GM21528 (cell line): ENCODE measurements around the gene PTBP1.
"Not testable (repeated sequence)": the region's sequence is repeated elsewhere in the genome, so short reads cannot be mapped to it uniquely, and the experiment has no call there.

ENCODE experiments used
- ATAC-seq: cut with Tn5 transposase; IDR thresholded peaks from one replicate; pipeline ENCODE4 v1.9.1; 2021; ENCODE audit warnings: mild to moderate bottlenecking, moderate library complexity; ENCODE audit not compliant: unreplicated experiment, low FRiP score

PTBP1 gene

DNA sequence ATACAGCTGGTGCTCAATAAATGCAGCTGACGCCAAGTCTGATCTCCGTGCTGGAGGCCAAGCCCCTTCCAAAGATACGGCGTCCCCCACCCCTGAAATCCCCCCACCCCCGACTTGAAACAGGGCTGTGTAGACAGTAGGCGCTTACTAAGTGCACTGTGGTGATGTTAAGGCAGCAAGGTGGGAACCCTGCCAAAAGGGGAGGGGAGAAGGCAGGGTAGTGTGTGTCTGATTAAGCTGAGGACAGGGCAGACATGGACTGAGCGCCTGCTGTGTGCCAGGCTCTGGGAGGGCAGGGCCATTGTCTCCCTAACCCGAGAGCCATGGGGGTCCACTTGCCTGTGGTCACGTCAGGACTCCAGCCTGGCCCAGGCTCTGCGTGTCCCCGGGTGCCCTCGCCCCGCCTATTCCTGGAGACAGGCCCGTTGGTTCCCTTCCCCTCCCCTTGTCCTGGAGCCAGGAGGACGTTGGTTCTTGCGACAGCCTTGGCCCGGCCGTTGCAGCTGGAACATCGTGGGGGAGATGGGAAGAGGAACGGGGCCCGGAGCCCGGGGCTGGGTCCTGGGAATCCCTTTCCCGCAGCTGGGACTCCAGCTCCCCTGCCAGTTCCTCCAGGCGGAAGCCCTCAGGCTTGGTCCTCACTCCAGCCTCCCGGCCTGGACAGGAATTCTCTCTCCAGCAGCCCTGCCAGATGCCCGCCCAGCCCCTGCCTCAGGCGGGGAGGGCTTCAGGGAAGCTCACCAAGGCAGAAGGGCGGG is 53.1 kb downstream of the PTBP1 start:
- ATAC-seq: no peak

- ATAC-seq: no peak
These were observed 53.7 kb downstream of the PTBP1 start for GRCh38 chr19:850979-851335.

GRCh38 chr19:852136-853013 is 55.1 kb downstream of the PTBP1 start, which contains the start of gene ELANE:
Gene ELANE (plus strand): TSS chr19:852303. CDS start chr19:852329, 26 bp downstream.
- ATAC-seq: no peak

DNA sequence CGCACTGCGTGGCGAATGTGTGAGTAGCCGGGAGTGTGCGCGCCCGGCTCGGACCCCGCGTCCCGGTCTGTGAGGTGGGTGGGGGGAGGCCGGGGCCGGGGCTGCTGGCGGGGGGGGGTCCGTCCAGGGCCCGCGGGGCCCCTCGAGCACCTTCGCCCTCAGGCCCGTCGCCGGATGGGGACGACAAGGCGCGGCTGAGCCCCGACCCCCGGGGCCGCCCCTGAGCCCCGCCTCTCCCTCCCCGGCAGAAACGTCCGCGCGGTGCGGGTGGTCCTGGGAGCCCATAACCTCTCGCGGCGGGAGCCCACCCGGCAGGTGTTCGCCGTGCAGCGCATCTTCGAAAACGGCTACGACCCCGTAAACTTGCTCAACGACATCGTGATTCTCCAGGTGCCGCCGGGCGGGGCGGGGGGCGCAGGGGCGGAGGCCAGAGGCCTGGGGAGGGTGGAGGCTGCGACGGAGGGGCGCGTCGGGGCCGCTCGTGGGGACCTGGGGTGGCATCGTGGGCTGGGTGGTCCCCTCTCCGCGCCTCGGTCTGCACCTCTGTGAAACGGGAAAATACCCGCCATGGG is 55.8 kb downstream of the PTBP1 start:
- ATAC-seq: no peak

DNA sequence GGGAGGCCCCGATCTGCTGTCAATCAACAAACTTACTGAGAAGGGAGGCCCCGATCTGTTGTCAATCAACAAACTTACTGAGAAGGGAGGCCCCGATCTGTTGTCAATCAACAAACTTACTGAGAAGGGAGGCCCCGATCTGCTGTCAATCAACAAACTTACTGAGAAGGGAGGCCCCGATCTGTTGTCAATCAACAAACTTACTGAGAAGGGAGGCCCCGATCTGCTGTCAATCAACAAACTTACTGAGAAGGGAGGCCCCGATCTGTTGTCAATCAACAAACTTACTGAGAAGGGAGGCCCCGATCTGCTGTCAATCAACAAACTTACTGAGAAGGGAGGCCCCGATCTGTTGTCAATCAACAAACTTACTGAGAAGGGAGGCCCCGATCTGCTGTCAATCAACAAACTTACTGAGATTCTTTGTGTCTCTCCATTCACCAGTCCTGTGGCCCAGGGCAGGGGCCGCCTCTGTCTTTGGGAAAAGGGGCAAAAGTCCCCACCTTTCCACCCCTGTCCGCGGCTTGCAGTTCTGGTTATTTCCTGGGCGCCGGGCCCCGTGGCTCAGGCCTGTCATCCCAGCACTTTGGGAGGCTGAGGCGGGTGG is 56.5 kb downstream of the PTBP1 start:
- not testable (repeated sequence) for ATAC-seq

GRCh38 chr19:854549-854948 is 57.3 kb downstream of the PTBP1 start:
- ATAC-seq: no peak

GRCh38 chr19:855142-855541 is 57.9 kb downstream of the PTBP1 start:
- ATAC-seq: no peak

GRCh38 chr19:855566-856120 is 58.4 kb downstream of the PTBP1 start:
- ATAC-seq: no peak

DNA sequence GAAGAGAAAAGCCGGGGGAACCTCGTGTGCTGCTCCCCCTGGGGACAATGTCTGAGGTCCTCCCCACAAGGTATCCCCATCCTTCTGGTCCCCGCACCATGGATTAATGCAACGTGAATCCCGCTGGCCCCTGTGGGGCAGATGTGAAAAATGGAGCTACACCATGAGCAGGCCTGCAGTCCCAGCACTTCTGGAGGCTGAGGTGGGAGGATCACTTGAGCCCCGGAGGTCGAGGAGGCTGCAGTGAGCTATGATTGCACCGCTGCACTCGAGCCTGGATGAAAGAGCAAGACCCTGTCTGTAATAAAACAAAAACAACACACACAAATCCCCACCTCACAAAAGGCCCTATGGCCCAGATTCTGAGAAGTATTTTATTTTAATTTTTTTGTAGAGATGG is 61.0 kb downstream of the PTBP1 start:
- ATAC-seq: no peak

GRCh38 chr19:858868-859843 is 61.9 kb downstream of the PTBP1 start, which contains the start of gene CFD:
Gene CFD (plus strand): TSS chr19:859664. CDS start chr19:859690, 26 bp downstream.
- ATAC-seq: no peak

DNA sequence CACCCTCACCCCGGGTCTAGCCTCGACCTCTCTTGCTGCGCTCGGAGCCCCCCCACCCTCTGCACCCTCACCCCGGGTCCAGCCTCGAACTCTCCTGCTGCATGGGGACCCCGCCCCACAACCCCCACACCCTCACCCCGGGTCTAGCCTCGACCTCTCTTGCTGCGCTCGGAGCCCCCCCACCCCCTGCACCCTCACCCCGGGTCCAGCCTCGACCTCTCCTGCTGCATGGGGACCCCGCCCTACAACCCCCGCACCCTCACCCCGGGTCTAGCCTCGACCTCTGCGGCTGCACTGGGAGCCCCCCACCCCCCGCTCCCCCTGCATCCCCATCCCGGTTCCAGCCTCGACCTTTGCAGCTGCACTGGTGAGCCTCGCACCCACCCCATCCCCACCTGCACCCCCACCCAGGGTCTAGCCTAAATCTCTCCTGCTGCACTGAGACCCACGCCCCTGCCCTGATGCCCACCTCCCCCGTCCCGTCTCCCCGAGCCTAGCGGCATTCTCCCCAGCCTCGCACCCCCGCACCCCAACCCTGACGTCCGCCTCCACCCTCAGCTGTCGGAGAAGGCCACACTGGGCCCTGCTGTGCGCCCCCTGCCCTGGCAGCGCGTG is 64.0 kb downstream of the PTBP1 start:
- no peak for ATAC-seq
